MM.1S (cell line): ENCODE measurements around the gene GDF2.

Source experiments
- EZH2 ChIP-seq: fragments of 300-600 bp; sonication (generic); optimal IDR thresholded peaks from 2 replicates; pipeline ENCODE3; 2017; ENCODE audit warnings: low read depth, mild to moderate bottlenecking, antibody characterized with exemption, low read length, mixed read lengths
- TF ChIP-seq, protein P1 (sequence below): fragments of 300-600 bp; sonication (generic); IDR thresholded peaks from 2 replicates; pipeline ENCODE4 v1.5.1; 2016; ENCODE audit warnings: antibody characterized with exemption, low read length, mixed read lengths

- TF ChIP-seq, protein P1, sequence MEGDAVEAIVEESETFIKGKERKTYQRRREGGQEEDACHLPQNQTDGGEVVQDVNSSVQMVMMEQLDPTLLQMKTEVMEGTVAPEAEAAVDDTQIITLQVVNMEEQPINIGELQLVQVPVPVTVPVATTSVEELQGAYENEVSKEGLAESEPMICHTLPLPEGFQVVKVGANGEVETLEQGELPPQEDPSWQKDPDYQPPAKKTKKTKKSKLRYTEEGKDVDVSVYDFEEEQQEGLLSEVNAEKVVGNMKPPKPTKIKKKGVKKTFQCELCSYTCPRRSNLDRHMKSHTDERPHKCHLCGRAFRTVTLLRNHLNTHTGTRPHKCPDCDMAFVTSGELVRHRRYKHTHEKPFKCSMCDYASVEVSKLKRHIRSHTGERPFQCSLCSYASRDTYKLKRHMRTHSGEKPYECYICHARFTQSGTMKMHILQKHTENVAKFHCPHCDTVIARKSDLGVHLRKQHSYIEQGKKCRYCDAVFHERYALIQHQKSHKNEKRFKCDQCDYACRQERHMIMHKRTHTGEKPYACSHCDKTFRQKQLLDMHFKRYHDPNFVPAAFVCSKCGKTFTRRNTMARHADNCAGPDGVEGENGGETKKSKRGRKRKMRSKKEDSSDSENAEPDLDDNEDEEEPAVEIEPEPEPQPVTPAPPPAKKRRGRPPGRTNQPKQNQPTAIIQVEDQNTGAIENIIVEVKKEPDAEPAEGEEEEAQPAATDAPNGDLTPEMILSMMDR, result no peak
- no peak for TF ChIP-seq EZH2
These were observed 833 bp downstream of the GDF2 start for GRCh38 chr10:47323087-47323486.
